ENCODE measurements around the gene SLC25A19.

The SLC25A19 gene

GRCh38 chr17:75252039-75252816 lies 37.0 kb downstream of the SLC25A19 start:
- no peak for TF ChIP-seq CTCF (conservative IDR thresholded peaks at IDR 0.05)
- no peak overlapping the region for H3K27ac ChIP-seq

GRCh38 chr17:75250009-75250471 lies 39.2 kb downstream of the SLC25A19 start:
- H3K27ac ChIP-seq, result no peak overlapping the region
- no peak for TF ChIP-seq CTCF (conservative IDR thresholded peaks at IDR 0.05)

- no peak for TF ChIP-seq CTCF (conservative IDR thresholded peaks at IDR 0.05)
- no peak overlapping the region for H3K27ac ChIP-seq
These were observed 39.7 kb downstream of the SLC25A19 start for GRCh38 chr17:75249564-75249963.

- no peak overlapping the region for H3K27ac ChIP-seq
- TF ChIP-seq CTCF (conservative IDR thresholded peaks at IDR 0.05), result no peak
These were observed 42.8 kb downstream of the SLC25A19 start for GRCh38 chr17:75246404-75246803.

- peak overlapping the region; percentile 39 for H3K27ac ChIP-seq
- TF ChIP-seq CTCF (conservative IDR thresholded peaks at IDR 0.05), result no peak
These were observed 44.2 kb downstream of the SLC25A19 start for GRCh38 chr17:75245011-75245410.

- TF ChIP-seq CTCF (conservative IDR thresholded peaks at IDR 0.05), result no peak
- H3K27ac ChIP-seq, result peak overlapping the region; percentile 39; the same call in 1 of the 2 replicates
These were observed 44.9 kb downstream of the SLC25A19 start for GRCh38 chr17:75244133-75244866.

- no peak overlapping the region for H3K27ac ChIP-seq
- no peak for TF ChIP-seq CTCF (conservative IDR thresholded peaks at IDR 0.05)
These were observed 46.7 kb downstream of the SLC25A19 start for GRCh38 chr17:75242461-75243042.

Data from VCaP (cell line).